GM18858 (cell line): ENCODE measurements around the gene CYP4A22.
A peak's percentile ranks its signal among the peaks of the same experiment; 100 is the strongest.
"Not testable (repeated sequence)": the region's sequence is repeated elsewhere in the genome, so short reads cannot be mapped to it uniquely, and the experiment has no call there.

Source experiments
- ATAC-seq: cut with Tn5 transposase; IDR thresholded peaks from one replicate; pipeline ENCODE4 v1.9.1; 2021; ENCODE audit not compliant: unreplicated experiment

CYP4A22 gene

DNA sequence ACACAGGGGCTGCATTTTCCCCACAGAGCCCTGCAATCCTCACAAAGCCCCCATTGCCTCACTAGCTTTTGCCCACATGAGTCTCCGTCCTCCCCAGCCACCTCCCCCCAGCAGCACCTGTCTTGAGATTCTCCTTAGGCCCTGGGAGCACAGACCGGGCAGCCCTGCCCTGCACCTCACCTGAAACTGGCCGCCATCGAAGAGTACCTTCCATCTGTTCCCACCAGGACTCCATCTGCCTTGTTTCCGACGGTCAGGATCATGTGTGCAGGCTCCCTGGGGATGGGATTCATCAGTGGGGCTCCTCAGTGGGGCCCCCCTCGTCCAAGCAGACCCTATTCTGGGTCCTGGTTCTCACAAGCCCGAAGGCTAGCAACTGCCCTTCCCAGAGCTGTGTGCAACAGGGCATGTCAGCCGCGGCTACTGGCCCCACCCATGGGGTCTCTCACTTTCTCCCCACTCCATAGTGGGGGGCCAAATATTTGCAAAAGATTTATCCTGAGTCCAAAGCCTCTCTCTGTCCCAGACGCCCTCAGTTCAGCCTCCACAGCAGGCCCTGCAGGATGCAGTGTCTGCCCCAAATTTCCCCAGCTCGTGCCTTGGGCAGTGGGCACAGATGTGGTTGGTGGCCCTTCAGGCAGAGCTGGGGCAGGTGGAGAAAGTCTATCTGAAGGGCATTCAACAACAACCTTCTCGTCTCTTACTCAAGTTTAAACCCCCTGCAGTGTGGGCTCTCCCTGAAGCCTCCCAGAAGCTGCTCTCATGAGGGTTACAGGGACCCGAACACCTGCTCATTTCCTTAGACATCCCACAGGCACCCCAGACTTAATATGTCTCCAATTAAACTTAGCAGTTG is 47.8 kb downstream of the CYP4A22 start:
- ATAC-seq, result no peak

DNA sequence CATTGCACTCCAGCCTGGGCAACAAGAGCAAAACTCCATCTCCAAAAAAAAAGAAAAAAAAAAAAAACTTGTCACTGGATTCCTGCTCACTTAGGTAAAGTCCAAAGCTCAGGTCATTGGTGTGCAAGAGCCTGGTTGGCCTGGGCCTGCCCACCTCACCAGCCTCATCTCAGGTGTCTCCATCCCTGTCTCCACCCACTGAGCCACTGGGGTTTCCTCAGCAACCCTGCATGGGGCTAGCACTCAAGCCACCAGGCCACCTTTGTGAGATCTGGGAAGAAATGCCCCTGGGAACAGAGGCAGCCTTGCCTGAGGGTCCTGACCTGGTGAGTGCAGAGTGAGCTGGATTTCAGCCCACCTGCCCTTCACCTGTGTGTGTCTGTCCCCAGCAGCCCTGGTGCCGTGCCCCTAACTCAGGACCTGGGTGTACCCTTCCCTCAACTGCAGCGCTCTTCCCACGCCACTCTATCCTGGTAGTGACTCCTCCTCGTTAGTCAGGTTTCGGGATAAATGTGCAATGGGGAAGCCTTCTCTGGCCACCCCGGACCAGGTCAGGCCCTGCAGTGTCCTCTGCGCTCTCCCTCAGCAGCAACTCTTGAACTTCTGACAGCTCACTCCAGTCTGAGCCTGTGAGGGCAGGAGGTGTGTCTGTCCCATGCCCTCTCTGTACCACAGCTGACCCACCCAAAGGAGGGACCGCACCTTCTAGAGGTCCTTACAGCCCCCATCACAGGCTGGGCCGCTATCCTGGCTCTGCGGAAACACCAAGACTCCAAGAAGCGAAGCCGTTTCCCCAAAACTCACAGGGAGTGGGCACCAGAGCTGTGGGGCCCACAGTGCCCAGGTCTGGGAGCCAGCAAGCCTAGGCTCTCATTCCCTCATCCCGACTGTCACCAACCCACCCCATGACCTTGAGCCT is 49.3 kb downstream of the CYP4A22 start:
- no peak for ATAC-seq

DNA sequence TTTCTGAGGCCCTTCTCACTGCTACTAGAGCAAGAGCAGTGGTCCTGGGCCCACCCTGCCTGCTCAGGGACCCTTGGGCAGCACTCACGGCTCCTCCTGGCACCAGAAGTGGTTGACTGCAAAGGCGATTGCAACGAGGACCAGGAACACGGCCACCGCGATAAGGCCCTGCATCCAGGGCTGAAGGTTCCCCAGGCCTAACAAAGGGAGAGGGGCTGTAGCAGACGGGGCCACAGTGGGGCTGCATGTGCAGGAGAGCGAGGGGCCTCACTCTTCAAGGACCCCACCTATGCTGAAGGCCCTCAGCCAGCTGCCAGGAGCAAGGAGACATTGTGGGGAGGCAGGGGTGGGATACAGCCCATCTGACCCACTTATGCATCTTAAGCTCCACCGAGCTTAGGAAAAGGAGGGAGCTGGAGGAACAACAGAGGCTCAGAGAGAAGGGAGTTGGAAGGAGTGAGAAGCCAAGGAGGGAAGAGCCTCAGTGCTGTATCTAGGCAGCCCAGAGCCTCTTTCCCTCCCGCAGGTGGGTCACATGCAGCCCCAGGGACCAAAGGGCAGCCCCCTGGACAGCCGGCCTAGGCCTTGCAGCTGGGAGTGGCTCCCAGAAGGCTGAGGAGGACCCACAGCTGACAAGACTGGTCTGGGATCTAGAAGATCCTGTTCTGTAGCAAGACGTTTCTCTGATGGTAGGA is 50.1 kb downstream of the CYP4A22 start:
- ATAC-seq, result no peak

DNA sequence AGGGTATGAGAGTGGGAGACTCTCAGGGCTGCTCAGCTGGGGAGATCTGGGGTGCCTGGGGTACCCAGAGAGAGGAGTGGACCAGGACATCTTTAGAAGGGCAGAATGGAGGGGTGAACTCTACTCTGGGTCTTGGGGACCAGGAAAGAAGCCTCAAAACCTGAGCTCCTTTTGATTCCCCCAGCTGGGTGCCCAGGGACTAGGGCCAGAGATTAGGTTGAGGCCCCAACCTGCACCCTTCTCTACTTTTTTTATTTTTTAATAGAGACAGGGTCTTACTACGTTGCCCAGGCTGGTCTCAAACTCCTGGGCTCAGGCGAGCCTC is 50.6 kb downstream of the CYP4A22 start:
- no peak for ATAC-seq

DNA sequence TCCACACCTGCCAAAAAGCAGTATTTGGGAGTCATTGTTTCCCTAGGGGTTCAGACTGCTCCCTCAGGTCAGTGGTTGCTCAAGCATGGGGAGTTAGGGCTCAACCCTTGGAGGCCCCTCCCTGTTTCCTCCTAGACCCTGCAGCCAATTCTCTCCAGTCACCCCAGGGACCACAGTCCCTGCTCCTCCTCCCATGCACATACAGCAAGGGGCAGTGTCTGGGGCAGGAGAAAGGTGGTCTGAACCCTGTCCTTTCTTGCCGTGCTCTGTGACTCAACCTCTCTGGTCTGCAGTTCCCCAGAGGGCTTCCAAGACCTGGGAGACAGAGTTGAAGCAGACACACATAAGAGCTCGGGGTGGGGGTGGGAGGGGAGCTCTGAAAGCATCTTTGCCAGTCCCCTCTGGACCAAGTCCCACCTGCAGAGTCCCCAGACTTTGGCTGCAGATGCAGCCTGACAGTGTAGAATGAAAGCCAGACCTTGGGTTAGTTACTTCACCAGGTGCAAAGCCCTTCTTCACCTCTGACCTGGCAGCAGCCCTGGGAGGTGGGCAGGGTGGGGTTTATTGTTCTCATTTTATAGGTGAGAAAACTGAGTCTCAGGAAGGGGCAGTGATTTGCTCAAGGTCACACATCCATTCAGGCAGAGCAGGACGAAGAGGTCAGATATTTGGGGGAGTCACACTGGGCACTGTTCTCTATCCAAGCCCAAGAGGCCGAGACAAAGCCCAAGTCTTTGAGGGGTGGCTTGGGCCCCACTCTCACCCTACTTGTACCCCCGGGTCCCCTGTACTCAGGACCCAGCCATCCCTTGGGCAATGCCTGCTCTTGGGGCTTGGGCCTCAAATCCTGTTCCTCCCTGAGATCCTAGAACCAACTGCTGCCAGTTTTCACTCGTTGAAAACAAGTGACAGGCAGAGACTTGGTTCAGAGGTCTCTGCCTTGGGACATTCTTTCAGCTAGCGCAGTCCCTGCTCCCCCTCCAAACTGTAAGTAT is 51.8 kb downstream of the CYP4A22 start:
- ATAC-seq, result no peak

DNA sequence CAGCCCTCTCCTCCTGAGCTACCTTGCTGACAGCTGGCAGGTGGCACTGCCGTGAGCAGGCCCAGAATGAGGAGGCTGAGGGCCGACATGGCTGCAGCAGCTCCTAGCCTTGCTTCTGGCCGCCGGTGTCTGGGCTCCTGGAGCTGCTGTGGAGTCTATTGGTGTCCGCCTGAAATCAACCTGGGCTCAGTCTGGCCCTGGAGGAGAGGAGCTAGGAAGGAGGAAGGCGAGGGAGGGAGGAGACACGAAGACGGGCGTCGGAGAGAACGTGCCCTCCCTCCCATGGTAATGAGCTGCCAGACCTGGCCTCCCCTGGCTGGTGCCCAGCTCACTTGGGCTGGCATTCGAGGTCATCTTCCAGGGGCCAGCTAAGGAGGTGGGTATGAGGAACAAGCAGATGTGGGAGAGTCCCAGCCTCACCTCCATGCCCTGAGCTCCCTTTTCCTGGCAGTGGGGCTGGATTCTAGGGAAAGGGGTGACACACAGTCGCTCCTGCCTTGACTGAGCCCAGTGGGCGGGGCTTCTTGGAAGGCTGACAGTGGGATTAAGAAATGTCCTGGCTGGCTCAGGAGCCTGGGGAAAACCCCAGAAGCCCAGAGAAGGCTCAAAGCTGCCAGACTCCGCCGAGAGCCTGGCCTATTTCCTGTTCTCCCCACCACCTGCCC is 52.7 kb downstream of the CYP4A22 start, which contains the start of gene PDZK1IP1:
Gene PDZK1IP1, minus strand, starts transcription at position 193 of the 665 bp plus-strand sequence. Its CDS starts 104 bp downstream, at position 89.
- no peak for ATAC-seq

DNA sequence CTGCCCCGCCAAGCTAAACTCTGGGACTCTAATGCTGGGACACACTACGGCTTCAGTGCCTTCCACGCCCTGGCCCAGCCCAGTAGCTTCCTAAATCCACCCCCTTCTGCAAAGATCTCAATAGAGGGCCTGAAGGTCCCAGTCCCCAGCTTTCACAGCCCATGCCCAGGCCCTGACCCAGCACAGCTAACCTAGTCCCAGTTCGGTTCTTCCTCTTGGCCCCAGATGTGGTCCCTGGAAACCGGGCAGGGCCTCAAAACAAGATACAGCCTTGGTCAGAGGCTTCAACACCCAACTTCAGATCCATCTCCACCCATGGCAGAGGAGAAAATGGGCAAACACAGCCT is 53.2 kb downstream of the CYP4A22 start:
- ATAC-seq, result no peak

DNA sequence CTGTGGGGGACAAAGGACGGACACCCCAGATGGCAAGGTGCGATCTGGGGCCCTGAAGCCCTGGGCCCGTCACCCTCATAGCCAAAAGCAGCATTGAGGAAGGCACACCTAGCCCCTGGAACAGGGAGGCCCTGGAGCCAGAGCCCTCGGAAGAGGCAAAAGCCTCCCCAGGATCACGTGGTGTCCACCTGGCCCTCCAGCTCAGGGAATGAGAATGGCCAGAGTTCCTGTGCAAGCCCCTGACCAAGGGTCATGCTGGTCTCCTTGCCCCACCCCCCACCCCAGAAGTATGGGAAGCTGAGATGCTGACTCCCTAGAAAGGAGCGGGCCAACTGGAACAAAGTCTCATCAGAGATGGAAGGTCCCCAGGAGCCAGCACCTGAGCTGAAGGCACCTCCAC is 53.6 kb downstream of the CYP4A22 start:
- no peak for ATAC-seq

DNA sequence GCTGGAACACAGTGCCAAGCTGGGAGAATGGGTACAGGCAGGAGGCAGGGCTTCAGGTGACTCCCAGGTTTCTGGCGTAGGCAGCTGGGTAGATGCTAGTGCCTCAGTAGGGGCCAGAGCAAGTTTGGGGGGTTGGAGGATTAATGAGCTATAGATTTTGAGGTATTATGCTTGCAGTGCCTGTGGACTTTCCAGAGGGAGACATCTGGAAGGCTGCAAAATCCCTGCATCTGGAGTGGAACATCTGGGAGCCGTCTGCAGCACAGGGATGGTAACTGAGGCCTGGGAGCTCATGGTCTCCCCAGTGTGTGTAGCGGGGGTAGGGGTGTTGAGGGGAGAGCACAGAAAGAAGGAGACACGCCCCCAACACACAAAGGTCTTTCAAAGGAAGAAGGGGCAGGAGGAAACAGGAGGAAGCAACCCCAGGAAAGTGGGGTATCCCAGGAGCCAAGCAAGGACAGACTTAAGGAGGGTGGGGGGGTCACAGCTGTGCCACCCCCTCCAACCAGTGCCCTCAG is 54.8 kb downstream of the CYP4A22 start:
- ATAC-seq, result no peak

DNA sequence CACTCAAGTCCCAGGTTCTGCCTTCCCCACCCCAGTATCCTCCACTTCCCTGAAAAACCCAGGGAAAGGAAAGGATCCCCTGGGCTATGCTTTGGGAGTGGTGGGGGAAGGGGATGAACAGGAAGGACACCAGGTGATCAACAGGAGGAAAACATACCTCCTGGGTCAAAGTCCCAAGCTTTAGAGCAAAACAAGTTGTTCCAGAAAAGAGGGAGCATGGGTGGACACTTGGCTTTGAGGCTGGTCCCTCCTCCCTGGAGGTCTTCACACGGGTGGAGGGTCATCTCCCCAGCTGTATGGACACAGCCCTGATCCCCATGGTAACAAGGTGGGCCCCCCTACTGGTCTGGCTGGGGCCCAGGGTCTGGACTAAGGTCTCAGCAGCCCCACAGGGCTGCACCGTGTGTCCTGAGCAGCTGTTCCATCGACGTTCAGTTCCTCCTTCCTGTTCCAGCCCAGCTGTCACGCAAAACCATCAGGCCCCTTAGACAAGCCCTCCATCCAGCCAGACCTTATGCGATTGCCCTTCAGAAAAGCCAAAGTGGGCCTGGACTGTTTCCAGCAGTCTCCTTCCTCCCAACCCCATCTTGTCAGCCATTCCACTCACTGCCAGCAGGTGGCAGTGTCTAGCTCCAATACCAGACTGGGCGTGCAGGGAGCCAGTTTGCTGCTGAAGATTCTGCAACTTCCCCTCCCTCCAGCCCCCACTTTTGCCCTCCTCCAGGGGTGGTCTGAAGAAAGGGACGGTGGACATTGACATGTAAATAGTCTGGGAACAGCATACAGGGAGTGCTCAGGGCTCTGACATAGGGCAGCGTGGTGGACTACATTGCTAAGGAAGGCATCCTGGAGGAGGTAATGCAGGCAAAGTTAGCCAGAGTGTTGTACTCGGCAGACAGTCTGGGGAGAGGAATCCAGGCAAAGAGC is 55.5 kb downstream of the CYP4A22 start:
- peak; percentile 49 for ATAC-seq

DNA sequence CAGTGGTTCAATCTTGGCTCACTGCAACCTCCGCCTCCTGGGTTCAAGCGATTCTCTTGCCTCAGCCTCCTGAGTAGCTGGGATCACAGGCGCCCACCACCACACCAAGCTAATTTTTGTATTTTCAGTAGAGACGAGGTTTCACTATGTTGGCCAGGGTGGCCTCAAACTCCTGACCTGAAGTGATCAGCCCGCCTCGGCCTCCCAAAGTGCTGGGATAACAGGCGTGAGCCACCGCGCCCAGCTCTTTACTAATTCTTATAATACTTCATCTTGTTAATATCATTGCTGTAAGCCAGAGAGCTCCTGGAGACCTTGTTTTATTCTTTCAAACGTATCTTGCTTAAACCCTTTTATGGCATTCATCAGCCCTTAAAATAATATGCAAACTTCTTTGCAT is 56.3 kb downstream of the CYP4A22 start:
- not testable (repeated sequence) for ATAC-seq

DNA sequence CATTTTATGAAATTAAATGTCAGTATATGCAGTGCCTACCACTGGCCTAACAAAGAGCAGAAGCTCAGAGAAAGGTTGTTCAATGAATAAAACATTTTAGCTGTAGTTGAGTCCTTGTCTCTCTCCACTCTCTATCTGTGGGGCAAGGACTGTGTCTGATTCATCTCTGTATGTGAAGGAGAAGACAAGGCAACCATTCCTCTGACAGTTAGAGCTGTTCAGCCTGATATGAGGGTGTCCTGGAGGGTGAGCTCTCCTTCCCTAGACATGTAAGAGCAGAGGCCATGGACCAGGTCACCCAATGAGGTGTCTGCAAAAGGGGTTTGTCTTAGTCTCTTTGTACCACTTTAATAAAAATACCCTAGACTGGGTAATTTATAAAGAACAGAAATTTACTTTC is 57.1 kb downstream of the CYP4A22 start:
- no peak for ATAC-seq

DNA sequence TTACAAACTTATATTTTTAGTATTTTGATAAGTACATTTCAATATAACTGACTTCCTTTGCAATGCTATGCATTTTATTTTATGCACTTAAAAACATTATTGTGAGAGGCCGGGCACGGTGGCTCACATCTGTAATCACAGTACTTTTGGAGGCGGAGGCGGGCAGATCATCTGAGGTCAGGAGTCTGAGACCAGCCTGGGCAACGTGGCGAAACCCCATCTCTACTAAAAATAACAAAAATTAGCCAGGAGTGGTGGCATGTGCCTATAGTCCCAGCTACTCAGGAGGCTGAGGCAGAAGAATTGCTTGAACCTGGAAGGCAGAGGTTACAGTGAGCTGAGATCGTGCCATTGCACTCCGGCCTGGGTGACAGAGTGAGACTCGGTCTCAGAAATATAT is 58.7 kb downstream of the CYP4A22 start:
- ATAC-seq, result not testable (repeated sequence)

DNA sequence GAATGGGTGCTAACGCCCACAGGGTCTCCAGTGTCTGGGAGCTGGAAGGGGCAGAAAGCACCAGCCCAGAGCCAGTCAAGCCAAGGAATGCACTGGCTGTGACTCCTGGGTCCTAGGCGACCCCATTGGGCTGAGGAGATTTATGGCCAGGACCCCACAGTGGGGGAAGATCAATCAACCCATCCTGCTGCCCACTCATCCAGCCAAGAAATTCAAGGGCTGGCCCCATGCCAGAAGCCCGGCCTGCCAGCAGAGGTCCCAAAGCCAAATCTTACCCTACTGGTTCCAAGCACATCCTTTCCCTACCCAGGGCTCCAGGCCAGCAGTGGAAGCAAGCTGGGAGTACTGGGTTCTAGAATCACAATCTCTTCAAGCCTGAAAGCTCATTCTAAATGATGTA is 59.4 kb downstream of the CYP4A22 start:
- no peak for ATAC-seq

DNA sequence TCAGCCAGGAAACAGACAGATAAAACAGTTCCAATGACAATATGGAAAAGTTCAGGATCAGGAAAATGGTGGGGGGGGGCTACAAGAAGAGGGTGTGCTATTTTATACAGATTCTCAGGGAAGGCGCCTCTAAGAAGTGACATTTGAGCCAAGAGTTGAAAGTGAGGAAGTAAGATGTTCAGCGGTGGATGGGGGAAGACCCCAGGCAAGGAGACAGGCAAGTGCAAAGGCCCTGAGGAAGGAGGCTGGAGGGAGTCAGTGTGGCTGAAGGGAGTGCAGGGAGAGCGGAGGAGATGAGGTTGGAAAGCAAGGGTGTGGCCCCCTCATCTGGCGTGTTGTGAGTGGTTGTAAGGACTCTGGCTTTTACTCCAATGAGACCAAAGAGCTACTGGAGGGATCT is 61.0 kb downstream of the CYP4A22 start:
- ATAC-seq, result no peak
